ENCODE data around the gene ACTR8. TPM values are rescaled to one million over a fixed set of nuclear protein-coding genes. Genes with fewer than 3 reads are reported as not detected.
A peak's percentile ranks its signal among the peaks of the same experiment; 100 is the strongest.

The ACTR8 gene
- total and polyA plus RNA-seq, 2 of the 13 experiments (the other 11 are each of a cell fraction or from before 2014, with no cell fraction given): 15.5 to 29.0 TPM

GRCh38 chr3:53818221-53819162, 63.5 kb downstream of the ACTR8 start (continued):
- TF ChIP-seq, protein P1, sequence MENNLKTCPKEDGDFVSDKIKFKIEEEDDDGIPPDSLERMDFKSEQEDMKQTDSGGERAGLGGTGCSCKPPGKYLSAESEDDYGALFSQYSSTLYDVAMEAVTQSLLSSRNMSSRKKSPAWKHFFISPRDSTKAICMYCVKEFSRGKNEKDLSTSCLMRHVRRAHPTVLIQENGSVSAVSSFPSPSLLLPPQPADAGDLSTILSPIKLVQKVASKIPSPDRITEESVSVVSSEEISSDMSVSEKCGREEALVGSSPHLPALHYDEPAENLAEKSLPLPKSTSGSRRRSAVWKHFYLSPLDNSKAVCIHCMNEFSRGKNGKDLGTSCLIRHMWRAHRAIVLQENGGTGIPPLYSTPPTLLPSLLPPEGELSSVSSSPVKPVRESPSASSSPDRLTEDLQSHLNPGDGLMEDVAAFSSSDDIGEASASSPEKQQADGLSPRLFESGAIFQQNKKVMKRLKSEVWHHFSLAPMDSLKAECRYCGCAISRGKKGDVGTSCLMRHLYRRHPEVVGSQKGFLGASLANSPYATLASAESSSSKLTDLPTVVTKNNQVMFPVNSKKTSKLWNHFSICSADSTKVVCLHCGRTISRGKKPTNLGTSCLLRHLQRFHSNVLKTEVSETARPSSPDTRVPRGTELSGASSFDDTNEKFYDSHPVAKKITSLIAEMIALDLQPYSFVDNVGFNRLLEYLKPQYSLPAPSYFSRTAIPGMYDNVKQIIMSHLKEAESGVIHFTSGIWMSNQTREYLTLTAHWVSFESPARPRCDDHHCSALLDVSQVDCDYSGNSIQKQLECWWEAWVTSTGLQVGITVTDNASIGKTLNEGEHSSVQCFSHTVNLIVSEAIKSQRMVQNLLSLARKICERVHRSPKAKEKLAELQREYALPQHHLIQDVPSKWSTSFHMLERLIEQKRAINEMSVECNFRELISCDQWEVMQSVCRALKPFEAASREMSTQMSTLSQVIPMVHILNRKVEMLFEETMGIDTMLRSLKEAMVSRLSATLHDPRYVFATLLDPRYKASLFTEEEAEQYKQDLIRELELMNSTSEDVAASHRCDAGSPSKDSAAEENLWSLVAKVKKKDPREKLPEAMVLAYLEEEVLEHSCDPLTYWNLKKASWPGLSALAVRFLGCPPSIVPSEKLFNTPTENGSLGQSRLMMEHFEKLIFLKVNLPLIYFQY (CRISPR knock-in tag; IDR thresholded peaks at IDR 0.05; ENCODE audit: borderline replicate concordance): 0 out of 2 replicates have a peak, but pooled peaks have one; percentile 45
- TF ChIP-seq FOSL2 (CRISPR knock-in tag; IDR thresholded peaks at IDR 0.05) (peak; percentile 27; the same call in 1 of the 2 replicates), KDM6A (CRISPR knock-in tag; IDR thresholded peaks at IDR 0.05; ENCODE audit: low read depth) (peak; percentile 54; the same call in 1 of the 2 replicates), MBNL3 (CRISPR knock-in tag; conservative IDR thresholded peaks at IDR 0.05) (no peak), NR2C2 (CRISPR knock-in tag; IDR thresholded peaks at IDR 0.05; ENCODE audit: borderline replicate concordance) (peak; percentile 56; the same call in 1 of the 2 replicates), ZMAT3 (CRISPR knock-in tag; conservative IDR thresholded peaks at IDR 0.05) (0 out of 2 replicates have a peak, but pooled peaks have one; percentile 32), ARID4A (CRISPR knock-in tag; IDR thresholded peaks at IDR 0.05; ENCODE audit: borderline replicate concordance) (peak; percentile 60; the same call in 1 of the 2 replicates), CBX5 (CRISPR knock-in tag; IDR thresholded peaks at IDR 0.05; ENCODE audit: borderline replicate concordance) (no peak), NCOR1 (IDR thresholded peaks at IDR 0.05; ENCODE audit: borderline replicate concordance, low read length) (0 out of 2 replicates have a peak, but pooled peaks have one; percentile 46), POGK (CRISPR knock-in tag; conservative IDR thresholded peaks at IDR 0.05) (peak; percentile 99)
- TF ChIP-seq, protein P2, sequence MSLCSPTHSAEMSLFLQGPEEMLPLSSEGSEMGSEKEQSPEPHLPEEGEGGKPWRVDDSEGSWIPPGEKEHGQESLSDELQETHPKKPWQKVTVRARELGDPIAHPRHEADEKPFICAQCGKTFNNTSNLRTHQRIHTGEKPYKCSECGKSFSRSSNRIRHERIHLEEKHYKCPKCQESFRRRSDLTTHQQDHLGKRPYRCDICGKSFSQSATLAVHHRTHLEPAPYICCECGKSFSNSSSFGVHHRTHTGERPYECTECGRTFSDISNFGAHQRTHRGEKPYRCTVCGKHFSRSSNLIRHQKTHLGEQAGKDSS (CRISPR knock-in tag; IDR thresholded peaks at IDR 0.05; ENCODE audit: borderline replicate concordance, low read depth): no peak
- TF ChIP-seq, protein P3, sequence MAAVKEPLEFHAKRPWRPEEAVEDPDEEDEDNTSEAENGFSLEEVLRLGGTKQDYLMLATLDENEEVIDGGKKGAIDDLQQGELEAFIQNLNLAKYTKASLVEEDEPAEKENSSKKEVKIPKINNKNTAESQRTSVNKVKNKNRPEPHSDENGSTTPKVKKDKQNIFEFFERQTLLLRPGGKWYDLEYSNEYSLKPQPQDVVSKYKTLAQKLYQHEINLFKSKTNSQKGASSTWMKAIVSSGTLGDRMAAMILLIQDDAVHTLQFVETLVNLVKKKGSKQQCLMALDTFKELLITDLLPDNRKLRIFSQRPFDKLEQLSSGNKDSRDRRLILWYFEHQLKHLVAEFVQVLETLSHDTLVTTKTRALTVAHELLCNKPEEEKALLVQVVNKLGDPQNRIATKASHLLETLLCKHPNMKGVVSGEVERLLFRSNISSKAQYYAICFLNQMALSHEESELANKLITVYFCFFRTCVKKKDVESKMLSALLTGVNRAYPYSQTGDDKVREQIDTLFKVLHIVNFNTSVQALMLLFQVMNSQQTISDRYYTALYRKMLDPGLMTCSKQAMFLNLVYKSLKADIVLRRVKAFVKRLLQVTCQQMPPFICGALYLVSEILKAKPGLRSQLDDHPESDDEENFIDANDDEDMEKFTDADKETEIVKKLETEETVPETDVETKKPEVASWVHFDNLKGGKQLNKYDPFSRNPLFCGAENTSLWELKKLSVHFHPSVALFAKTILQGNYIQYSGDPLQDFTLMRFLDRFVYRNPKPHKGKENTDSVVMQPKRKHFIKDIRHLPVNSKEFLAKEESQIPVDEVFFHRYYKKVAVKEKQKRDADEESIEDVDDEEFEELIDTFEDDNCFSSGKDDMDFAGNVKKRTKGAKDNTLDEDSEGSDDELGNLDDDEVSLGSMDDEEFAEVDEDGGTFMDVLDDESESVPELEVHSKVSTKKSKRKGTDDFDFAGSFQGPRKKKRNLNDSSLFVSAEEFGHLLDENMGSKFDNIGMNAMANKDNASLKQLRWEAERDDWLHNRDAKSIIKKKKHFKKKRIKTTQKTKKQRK (IDR thresholded peaks at IDR 0.05; ENCODE audit: low read length): no peak

Measured in HepG2 (cell line).